ENCODE data around the gene DCTN3. TPM values are rescaled to one million over a fixed set of nuclear protein-coding genes. Genes with fewer than 3 reads are reported as not detected.

DCTN3 gene
- total and polyA plus RNA-seq, 10 of the 15 experiments (the other 5 are each of a cell fraction or from before 2014, with no cell fraction given) = 19.0 to 120 (median 71.8) TPM

DNA sequence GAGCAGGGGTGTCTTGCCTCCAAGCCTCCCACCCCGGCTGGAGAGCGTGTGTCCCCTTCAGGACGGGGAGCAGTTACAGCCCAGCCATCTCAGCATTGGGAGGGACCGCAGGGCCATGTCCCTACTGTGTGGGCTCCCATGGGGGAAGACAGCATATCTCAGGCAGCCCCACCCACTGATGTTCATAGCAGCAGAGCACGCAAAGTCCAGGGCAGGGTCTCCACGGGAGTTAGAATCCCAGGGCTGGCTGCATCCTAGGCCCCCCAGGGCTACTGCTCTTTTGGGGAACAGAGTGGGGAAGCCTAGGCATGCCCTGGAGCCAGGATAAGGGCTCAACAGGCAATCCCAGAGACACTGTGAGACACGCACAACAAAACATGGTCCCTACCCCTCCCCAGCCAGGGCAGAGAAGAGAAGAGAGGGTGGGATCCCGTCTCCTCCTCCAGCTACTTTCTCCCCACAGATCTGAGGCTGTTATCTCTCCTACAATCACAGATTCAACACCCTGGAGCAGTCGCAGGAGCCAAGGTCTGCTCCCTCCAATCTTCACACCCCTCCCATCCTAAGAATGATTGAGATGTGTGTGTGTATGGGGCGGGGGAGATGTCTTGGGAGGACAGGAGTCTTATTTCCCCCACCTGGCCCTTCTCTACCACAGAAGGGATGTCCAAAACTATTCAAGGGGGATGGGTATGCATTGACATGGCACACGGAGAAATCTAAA is 34.2 kb downstream of the DCTN3 start:
- no peak for TF ChIP-seq FOXK2 (IDR thresholded peaks at IDR 0.05)
- no peak for TF ChIP-seq RAD51 (IDR thresholded peaks at IDR 0.05)
- TF ChIP-seq, protein P1, sequence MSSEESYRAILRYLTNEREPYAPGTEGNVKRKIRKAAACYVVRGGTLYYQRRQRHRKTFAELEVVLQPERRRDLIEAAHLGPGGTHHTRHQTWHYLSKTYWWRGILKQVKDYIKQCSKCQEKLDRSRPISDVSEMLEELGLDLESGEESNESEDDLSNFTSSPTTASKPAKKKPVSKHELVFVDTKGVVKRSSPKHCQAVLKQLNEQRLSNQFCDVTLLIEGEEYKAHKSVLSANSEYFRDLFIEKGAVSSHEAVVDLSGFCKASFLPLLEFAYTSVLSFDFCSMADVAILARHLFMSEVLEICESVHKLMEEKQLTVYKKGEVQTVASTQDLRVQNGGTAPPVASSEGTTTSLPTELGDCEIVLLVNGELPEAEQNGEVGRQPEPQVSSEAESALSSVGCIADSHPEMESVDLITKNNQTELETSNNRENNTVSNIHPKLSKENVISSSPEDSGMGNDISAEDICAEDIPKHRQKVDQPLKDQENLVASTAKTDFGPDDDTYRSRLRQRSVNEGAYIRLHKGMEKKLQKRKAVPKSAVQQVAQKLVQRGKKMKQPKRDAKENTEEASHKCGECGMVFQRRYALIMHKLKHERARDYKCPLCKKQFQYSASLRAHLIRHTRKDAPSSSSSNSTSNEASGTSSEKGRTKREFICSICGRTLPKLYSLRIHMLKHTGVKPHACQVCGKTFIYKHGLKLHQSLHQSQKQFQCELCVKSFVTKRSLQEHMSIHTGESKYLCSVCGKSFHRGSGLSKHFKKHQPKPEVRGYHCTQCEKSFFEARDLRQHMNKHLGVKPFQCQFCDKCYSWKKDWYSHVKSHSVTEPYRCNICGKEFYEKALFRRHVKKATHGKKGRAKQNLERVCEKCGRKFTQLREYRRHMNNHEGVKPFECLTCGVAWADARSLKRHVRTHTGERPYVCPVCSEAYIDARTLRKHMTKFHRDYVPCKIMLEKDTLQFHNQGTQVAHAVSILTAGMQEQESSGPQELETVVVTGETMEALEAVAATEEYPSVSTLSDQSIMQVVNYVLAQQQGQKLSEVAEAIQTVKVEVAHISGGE (CRISPR knock-in tag; IDR thresholded peaks at IDR 0.05) = no peak
- TF ChIP-seq LARP7 (IDR thresholded peaks at IDR 0.05) = no peak
- TF ChIP-seq, protein P2, sequence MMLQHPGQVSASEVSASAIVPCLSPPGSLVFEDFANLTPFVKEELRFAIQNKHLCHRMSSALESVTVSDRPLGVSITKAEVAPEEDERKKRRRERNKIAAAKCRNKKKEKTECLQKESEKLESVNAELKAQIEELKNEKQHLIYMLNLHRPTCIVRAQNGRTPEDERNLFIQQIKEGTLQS (IDR thresholded peaks at IDR 0.05; ENCODE audit: borderline replicate concordance, extremely low read depth, low read depth, low read length) = no peak
- TF ChIP-seq HDAC6 (IDR thresholded peaks at IDR 0.05; ENCODE audit: unreplicated experiment) = no peak
- TF ChIP-seq TBL1XR1 (IDR thresholded peaks at IDR 0.05; ENCODE audit: low read depth, low read length) = no peak
- TF ChIP-seq RB1 (IDR thresholded peaks at IDR 0.05; ENCODE audit: borderline replicate concordance) = no peak
- Histone ChIP-seq H3K9me3 (replicated peaks; ENCODE audit: control insufficient read depth, insufficient read depth, low read length) (no peaks in the 10 kb centered on the region), H3K27me3 (replicated peaks in 1 of 2; ENCODE audit: control insufficient read depth in 2 of 2, insufficient read depth in 2 of 2, low read length in 1 of 2) (peaks cover 24 to 38% of the 10 kb centered on the region in 2 experiments), H3K79me2 (ENCODE audit: control insufficient read depth, insufficient read depth, low read length) (no peaks in the 10 kb centered on the region), H2AFZ (ENCODE audit: control insufficient read depth, low read depth, low read length) (no peak overlapping the region), H3K9ac (ENCODE audit: control insufficient read depth, insufficient read depth, low read length) (no peak overlapping the region), H3K4me1 (ENCODE audit: control insufficient read depth, insufficient read depth, low read length) (no peaks in the 10 kb centered on the region), H4K20me1 (ENCODE audit: control insufficient read depth, insufficient read depth) (peaks cover 12% of the 10 kb centered on the region), H3K27ac (ENCODE audit: control insufficient read depth, insufficient read depth) (no peak overlapping the region), H3K36me3 (ENCODE audit: control insufficient read depth in 2 of 2, insufficient read depth in 2 of 2, low read length in 1 of 2) (no peaks in the 10 kb centered on the region), H3K4me2 (ENCODE audit: control insufficient read depth, insufficient read depth) (no peak overlapping the region), H3K4me3 (no peak overlapping the region)
- ChIA-PET POLR2A (no interaction called here), SMC1A (ENCODE audit: uncharacterized antibody, unreplicated experiment) (no interaction called here), RAD21 (ENCODE audit: unreplicated experiment) (no interaction called here), CTCF (interaction anchor here (1.4 kb wide), 1 partner anchor 38 kb away, joined by 4 read pairs; no protein-coding TSS in a partner anchor)
- no peak for FAIRE-seq
- 14% methylated on average over 11 of the region's 11 CpGs for WGBS (ENCODE audit: insufficient coverage, insufficient replicate concordance, low lambda C conversion rate, missing lambda C conversion rate)
- intact Hi-C loops (cut with micrococcal nuclease; ENCODE audit: unreplicated experiment) (no loop called here), in situ Hi-C loops (cut with MboI) (no loop called here)
- no peak for ATAC-seq
- DNase-seq (ENCODE audit: low read depth, low spot score) = no peak
- no TSS peak for BruUV-seq (replicated peaks)

Measured in GM12878 (cell line).